SU-DHL-6 (cell line): ENCODE data around the gene CDC25B.

Source experiments
- CTCF ChIP-seq: fragments of 200-600 bp; sonication (generic); IDR thresholded peaks from one replicate; pipeline ENCODE4 v1.5.1; 2017; ENCODE audit warnings: antibody characterized with exemption, mild to moderate bottlenecking, low read length, moderate library complexity; ENCODE audit not compliant: insufficient read depth, poor library complexity, severe bottlenecking
- EZH2phosphoT487 ChIP-seq: fragments of 200-600 bp; sonication (generic), shearing (Covaris generic); conservative IDR thresholded peaks from 2 replicates; pipeline ENCODE4 v1.6.1; 2018; ENCODE audit warnings: mild to moderate bottlenecking, antibody characterized with exemption, low read length, moderate library complexity, mixed read lengths

- no peak for TF ChIP-seq CTCF
- no peak for TF ChIP-seq EZH2phosphoT487
Observed at GRCh38 chr20:3811467-3812258, 15.6 kb downstream of the CDC25B start.
